ENCODE results near the gene GNPTAB.
"Not testable (repeated sequence)": the region's sequence is repeated elsewhere in the genome, so short reads cannot be mapped to it uniquely, and the experiment has no call there.

DNA sequence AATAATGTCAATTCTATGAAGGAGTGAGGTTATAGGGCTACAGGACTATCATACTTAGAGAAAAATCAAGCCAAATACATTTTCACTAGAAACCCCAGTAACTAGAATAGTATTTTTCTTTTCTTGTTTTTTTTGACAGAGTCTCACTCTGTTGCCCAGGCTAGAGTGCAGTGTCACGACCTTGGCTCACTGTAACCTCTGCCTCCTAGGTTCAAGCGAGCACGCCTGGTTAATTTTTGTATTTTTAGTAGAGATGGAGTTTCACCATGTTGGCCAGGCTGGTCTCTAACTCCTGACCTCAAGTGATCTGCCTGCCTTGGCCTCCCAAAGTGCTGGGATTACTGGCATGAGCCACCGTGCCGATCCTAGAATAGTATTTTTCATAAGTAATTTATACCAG is 96.3 kb downstream of the GNPTAB start:
- TF ChIP-seq EZH2 (IDR thresholded peaks at IDR 0.05; ENCODE audit: borderline replicate concordance, insufficient read depth, low read depth, low read length, poor library complexity, severe bottlenecking); CTCF (IDR thresholded peaks at IDR 0.05): not testable (repeated sequence)
